C4-2B (cell line): ENCODE results near the gene PPP3R1.

Experiments used
- ZFX ChIP-seq: fragments of 450-650 bp; IDR thresholded peaks from 2 replicates; pipeline ENCODE4 v1.6.1; 2017
- TF ChIP-seq, protein P1 (sequence below): fragments of 450-650 bp; conservative IDR thresholded peaks from 2 replicates; pipeline ENCODE4 v1.5.1; 2017; ENCODE audit warnings: mild to moderate bottlenecking

GRCh38 chr2:68216454-68217310, 35.6 kb downstream of the PPP3R1 start:
- TF ChIP-seq, protein P1, sequence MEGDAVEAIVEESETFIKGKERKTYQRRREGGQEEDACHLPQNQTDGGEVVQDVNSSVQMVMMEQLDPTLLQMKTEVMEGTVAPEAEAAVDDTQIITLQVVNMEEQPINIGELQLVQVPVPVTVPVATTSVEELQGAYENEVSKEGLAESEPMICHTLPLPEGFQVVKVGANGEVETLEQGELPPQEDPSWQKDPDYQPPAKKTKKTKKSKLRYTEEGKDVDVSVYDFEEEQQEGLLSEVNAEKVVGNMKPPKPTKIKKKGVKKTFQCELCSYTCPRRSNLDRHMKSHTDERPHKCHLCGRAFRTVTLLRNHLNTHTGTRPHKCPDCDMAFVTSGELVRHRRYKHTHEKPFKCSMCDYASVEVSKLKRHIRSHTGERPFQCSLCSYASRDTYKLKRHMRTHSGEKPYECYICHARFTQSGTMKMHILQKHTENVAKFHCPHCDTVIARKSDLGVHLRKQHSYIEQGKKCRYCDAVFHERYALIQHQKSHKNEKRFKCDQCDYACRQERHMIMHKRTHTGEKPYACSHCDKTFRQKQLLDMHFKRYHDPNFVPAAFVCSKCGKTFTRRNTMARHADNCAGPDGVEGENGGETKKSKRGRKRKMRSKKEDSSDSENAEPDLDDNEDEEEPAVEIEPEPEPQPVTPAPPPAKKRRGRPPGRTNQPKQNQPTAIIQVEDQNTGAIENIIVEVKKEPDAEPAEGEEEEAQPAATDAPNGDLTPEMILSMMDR, result no peak
- no peak for TF ChIP-seq ZFX
